C4-2B (cell line): ENCODE measurements around the gene TGM6.

Experiments
- H3K27ac ChIP-seq: fragments of 450-650 bp; 2 replicates; pipeline ENCODE4 v1.5.1; 2017
- ZFX ChIP-seq: fragments of 450-650 bp; IDR thresholded peaks from 2 replicates; pipeline ENCODE4 v1.6.1; 2017
- TF ChIP-seq, protein P1 (sequence below): fragments of 450-650 bp; conservative IDR thresholded peaks from 2 replicates; pipeline ENCODE4 v1.5.1; 2017; ENCODE audit warnings: mild to moderate bottlenecking

The TGM6 gene

DNA sequence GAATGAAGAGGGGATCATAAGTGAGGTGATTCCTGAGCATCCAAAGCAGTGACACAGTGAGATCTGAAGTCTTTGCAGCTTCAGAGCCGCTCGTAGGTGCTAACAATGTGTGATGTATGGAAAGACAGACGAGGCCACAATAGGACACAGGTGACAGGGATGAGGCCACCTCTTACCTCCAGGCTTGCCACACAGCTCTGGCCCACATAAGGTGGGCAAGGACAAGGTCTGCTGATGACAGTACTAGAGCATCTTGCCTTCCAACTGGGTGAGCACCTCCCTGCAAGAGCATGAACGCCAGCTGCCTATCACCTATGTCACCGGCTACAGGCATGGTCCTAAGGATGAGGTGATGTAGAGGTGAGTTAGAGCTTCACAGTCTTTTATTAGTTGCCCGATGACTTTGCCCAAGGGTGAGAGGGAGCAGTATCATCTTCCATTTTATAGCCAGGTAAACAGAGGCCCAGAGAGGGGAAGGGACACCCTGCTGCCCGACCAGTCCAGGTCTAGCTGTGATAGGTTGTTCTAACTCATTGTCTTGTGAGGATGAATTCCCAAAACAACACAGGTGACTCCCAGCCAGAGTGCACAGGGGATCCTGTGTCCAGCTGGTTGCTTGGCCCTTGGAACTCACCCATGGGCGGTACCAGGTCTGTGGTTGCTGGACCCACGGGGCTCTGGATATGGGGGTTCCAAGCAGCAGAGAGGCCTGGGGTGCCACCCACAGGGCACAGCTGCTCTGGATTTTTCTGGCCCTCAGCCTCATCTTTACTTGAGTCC, 6.2 kb upstream of the TGM6 start:
- TF ChIP-seq, protein P1, sequence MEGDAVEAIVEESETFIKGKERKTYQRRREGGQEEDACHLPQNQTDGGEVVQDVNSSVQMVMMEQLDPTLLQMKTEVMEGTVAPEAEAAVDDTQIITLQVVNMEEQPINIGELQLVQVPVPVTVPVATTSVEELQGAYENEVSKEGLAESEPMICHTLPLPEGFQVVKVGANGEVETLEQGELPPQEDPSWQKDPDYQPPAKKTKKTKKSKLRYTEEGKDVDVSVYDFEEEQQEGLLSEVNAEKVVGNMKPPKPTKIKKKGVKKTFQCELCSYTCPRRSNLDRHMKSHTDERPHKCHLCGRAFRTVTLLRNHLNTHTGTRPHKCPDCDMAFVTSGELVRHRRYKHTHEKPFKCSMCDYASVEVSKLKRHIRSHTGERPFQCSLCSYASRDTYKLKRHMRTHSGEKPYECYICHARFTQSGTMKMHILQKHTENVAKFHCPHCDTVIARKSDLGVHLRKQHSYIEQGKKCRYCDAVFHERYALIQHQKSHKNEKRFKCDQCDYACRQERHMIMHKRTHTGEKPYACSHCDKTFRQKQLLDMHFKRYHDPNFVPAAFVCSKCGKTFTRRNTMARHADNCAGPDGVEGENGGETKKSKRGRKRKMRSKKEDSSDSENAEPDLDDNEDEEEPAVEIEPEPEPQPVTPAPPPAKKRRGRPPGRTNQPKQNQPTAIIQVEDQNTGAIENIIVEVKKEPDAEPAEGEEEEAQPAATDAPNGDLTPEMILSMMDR, result no peak
- TF ChIP-seq ZFX, result no peak
- no peak overlapping the region for H3K27ac ChIP-seq

DNA sequence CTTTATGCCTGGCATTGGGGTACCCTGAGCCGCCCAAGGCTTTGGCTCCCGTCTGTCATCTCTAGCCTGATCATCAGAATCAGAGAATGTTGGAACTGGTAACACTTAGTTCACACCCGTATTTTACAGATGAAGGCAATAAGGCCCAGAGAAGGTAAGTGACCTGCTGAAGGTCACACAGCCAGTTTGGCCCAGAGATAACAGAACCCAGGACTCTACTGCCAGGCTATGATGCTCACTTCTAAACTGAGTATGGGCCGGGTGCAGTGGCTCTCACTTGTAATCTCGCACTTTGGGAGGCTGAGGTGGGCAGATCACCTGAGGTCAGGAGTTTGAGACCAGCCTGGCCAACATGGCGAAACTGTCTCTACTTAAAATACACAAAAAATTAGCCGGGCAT, 1.8 kb upstream of the TGM6 start:
- TF ChIP-seq, protein P1, result no peak
- no peak for TF ChIP-seq ZFX
- no peak overlapping the region for H3K27ac ChIP-seq

DNA sequence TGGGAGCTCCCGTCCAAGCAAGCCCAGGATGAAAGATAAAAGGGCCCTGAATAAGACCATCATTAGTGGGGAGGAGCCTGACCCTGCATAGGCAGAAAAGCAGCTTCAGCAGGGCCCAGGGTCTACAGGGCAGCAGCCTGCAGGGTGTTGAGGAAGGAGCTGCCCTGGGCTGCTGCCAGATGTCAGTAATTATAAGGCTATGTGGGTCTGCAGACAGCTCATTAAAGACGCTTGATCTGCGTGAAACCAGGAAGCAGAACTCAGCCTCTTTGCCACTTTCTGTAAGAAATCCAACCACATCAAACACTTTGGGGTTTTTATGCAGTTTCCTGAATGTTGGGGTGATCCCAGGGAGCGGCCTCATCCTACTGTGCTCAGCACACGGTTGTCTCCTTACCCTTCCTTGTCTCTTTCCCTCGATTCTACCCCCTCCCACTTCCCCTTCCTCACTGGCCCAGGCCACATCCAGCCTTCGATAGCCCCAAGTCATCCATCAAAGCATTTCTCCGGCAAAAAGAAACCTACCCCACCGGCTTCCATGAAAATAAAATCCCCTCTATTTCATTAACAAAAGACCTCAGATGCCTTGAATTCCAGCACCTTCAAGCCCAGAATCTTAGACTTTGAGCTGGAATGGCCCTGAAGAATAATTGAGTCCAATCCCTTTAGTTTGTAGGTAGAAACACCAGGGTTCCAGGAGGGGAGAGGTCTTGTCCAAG, 1.0 kb upstream of the TGM6 start:
- no peak for TF ChIP-seq ZFX
- TF ChIP-seq, protein P1, result no peak
- H3K27ac ChIP-seq, result no peak overlapping the region

DNA sequence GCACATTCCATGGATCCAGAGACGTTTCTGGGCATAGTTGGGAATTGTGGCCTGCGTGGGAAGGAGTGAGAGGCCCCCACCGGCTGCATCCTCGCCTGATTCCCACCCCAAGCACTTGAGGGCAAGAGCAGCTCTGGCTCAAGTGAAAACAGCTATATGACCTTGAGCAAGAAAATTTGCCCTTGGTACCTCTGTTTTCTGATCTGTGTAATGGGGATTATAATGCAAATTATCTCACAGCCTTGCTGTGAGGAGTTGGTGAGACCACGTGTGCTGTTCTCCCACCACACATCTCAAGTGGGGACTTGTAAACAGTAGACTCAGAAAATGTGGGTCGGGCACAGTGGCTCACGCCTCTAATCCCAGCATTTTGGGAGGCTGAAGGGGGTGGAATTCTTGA, 602 bp downstream of the TGM6 start:
- TF ChIP-seq ZFX, result no peak
- TF ChIP-seq, protein P1, result no peak
- no peak overlapping the region for H3K27ac ChIP-seq

DNA sequence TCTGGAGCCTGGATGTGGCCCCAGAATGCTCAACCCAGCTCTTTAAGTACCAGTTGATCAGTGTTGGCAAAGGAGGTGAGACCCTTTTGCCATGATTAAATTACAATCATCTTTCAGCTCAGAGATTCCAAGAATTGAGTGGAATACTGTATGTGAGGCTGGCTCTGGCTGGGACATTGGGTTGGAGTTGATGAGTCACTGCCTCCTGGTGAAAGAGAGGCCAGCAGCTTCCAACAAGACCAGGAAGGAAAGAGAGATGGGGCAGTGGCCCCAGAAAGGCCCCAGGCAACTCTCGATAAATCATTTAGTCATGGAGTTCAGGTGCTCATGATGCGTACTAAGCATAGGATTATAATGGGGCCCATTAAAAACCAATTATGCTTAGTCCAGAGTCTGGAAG, 2.1 kb downstream of the TGM6 start:
- TF ChIP-seq, protein P1, result no peak
- TF ChIP-seq ZFX, result no peak
- H3K27ac ChIP-seq, result no peak overlapping the region

DNA sequence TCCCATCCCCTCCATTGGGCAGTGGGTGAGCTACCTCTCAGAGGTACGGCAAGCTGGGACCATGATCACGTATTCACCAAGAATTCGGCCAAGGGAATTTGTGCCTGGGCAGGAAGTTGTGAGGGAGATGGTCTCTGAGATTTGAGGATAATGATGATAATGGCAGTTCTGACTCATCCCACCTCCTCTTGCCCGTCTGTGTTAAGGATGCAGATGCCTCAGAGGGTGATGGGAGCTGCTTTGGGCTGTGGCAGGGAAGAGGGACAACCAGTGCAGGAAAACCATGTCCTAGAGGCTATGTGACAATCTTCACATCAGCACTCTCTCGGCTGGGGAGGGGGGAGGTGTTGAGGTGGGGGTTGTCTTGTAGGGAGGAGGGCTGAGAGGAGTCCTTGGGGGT, 4.3 kb downstream of the TGM6 start:
- no peak overlapping the region for H3K27ac ChIP-seq
- TF ChIP-seq, protein P1, result no peak
- no peak for TF ChIP-seq ZFX

DNA sequence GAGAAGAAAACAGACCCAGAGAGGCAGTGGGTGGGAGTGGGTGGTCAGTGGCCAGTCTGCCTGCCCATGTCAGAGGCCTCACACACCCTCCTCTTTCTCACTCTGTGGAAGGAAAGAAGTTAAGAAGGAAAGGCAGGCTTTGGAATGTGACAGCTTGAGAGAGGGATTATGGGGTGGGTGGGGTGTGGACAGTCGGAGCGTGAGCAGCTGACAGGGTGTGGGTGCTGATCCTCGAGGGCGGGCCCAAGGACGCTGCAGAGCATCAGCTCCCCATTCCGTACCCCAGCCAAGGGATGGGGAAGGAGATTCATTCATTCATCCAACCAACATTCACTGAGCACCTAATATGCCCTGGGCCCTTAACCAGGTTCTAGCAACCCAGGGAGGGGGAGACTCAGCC, 4.8 kb downstream of the TGM6 start:
- TF ChIP-seq, protein P1, result no peak
- TF ChIP-seq ZFX, result no peak
- no peak overlapping the region for H3K27ac ChIP-seq
